ENCODE measurements around the gene PAMR1.

Gene PAMR1

GRCh38 chr11:35520376-35520775 lies 5.0 kb downstream of the PAMR1 start:
- DNase-seq (ENCODE audit: low spot score): no peak
- no peak for TF ChIP-seq CTCF (IDR thresholded peaks at IDR 0.05; ENCODE audit: extremely low read depth, insufficient read depth, missing control alignments)
- in situ Hi-C loops (cut with MboI; ENCODE audit: low pct_unique_long_range_greater_than_20kb, low sequenced_read_pairs, unreplicated experiment): no loop called here

DNA sequence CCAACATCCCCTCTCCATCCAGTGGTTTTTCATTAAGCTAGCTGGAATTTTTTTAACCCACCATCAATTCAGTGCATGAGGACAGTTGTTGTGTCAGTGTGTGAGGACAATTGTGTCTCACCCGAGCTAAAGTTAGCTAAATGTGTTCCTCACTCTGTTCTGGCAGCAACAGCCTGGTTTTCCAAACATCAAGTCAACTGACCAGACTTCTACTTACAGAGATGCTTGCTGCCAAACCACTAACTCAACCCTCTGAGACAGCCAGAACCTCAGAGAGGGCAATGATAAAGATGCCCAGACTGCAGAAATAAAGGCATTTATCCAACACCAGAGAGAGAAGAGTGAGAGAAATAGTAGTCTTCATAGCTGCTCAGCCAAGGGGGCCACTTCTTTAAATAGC lies 6.7 kb downstream of the PAMR1 start:
- in situ Hi-C loops (cut with MboI; ENCODE audit: low pct_unique_long_range_greater_than_20kb, low sequenced_read_pairs, unreplicated experiment): no loop called here
- DNase-seq (ENCODE audit: low spot score): no peak

DNA sequence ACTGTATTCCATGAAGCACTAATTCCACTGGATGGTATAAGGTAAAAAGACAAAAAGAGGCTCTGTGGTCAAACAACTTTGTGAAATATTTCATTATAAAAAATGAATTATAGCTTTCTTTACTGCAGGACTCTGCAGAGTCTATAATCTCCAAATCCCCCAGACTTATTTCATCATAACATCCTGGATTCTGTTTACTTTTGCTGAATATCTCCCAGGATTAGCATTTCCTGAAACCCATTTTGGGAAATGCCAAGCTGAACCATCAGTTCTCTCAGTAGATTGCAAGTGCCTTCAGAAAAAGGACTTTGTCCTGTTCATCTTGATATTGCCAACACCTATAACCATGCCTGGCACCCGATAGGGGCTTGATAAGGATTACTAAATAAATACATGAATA lies 7.9 kb downstream of the PAMR1 start:
- DNase-seq (ENCODE audit: low spot score): no peak
- TF ChIP-seq CTCF (IDR thresholded peaks at IDR 0.05; ENCODE audit: extremely low read depth, insufficient read depth, missing control alignments): no peak
- in situ Hi-C loops (cut with MboI; ENCODE audit: low pct_unique_long_range_greater_than_20kb, low sequenced_read_pairs, unreplicated experiment): no loop called here

More for the DNA sequence above, 6.7 kb downstream of the PAMR1 start:
- TF ChIP-seq CTCF (IDR thresholded peaks at IDR 0.05; ENCODE audit: extremely low read depth, insufficient read depth, missing control alignments): no peak

DNA sequence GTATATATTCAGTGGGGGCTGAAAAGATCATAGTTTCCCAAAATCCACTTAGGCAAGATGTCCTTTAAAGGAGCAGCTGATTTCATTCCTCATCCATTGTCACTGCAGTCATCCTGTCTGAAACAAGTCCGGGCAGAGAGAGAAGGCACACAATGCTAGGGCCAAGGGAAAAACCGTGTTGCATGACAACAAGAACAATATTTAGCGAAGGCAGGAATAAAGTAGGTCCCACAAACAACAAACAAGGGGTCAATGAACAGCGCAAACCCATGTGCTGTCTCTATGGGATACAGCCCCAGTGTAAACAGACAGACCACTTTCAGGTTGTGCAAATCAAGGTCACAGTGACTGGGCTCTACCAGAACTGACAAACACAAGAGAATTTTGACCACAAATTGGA lies 9.0 kb downstream of the PAMR1 start:
- TF ChIP-seq CTCF (IDR thresholded peaks at IDR 0.05; ENCODE audit: extremely low read depth, insufficient read depth, missing control alignments): no peak
- in situ Hi-C loops (cut with MboI; ENCODE audit: low pct_unique_long_range_greater_than_20kb, low sequenced_read_pairs, unreplicated experiment): no loop called here
- no peak for DNase-seq (ENCODE audit: low spot score)

- no peak for DNase-seq (ENCODE audit: low spot score)
Measured at GRCh38 chr11:35515224-35515623, 10.2 kb downstream of the PAMR1 start.

GRCh38 chr11:35514481-35514880 lies 10.9 kb downstream of the PAMR1 start:
- in situ Hi-C loops (cut with MboI; ENCODE audit: low pct_unique_long_range_greater_than_20kb, low sequenced_read_pairs, unreplicated experiment): no loop called here

More at GRCh38 chr11:35515224-35515623, 10.2 kb downstream of the PAMR1 start:
- in situ Hi-C loops (cut with MboI; ENCODE audit: low pct_unique_long_range_greater_than_20kb, low sequenced_read_pairs, unreplicated experiment): no loop called here
- TF ChIP-seq CTCF (IDR thresholded peaks at IDR 0.05; ENCODE audit: extremely low read depth, insufficient read depth, missing control alignments): no peak

More at GRCh38 chr11:35514481-35514880, 10.9 kb downstream of the PAMR1 start:
- DNase-seq (ENCODE audit: low spot score): no peak
- TF ChIP-seq CTCF (IDR thresholded peaks at IDR 0.05; ENCODE audit: extremely low read depth, insufficient read depth, missing control alignments): no peak

Measured in GM13977 (cell line).